IMR-90 (cell line): Measurements from ENCODE around the gene MFAP2. TPM values are rescaled to one million over a fixed set of nuclear protein-coding genes. Genes with fewer than 3 reads are reported as not detected.

Experiments
- ATAC-seq: fragments of 200-7000 bp; cut with Tn5 transposase; 2 replicates; pipeline ENCODE4 v1.9.1; 2020; ENCODE audit warnings: low read depth, mild to moderate bottlenecking, moderate library complexity
- BruUV-seq: library from RNA; stranded (reverse); fragments of 400-500 nt; replicated peaks from 2 replicates; lab custom pipeline; 2021; lab: Mats Ljungman, UMichigan
- CTCF ChIA-PET: fragments of 300-600 bp; formaldehyde crosslinking; extraction: SDS; loops from one replicate; lab custom pipeline; 2021; ENCODE audit warnings: antibody characterized with exemption; lab: Yijun Ruan, JAX
- POLR2A ChIA-PET: fragments of 300-600 bp; sonication (Branson Sonifier 250); formaldehyde crosslinking; loops from one replicate; lab custom pipeline; 2022; ENCODE audit warnings: antibody characterized with exemption; ENCODE audit not compliant: unreplicated experiment; lab: Charles Lee
- DNase-seq: peaks from one replicate; pipeline ENCODE4 v3.0.0; 2013
- H2AFZ ChIP-seq: replicated peaks from 2 replicates; pipeline ENCODE3; 2013; ENCODE audit warnings: low read length, mild to moderate bottlenecking; ENCODE audit not compliant: poor library complexity
- H2AK5ac ChIP-seq: 2 replicates; pipeline ENCODE4 v1.6.1; 2013; ENCODE audit warnings: low read depth, low read length, inconsistent platforms
- H2AK9ac ChIP-seq: replicated peaks from 2 replicates; pipeline ENCODE3; 2013; ENCODE audit warnings: mild to moderate bottlenecking, low read depth, low read length, moderate library complexity; ENCODE audit not compliant: poor library complexity
- H2BK120ac ChIP-seq: 2 replicates; pipeline ENCODE4 v1.6.1; 2013; ENCODE audit warnings: low read depth, low read length, inconsistent platforms
- H2BK15ac ChIP-seq: 3 replicates; pipeline ENCODE4 v1.6.1; 2013; ENCODE audit warnings: low read depth, low read length, inconsistent platforms
- H2BK20ac ChIP-seq: 2 replicates; pipeline ENCODE4 v1.6.1; 2013; ENCODE audit warnings: low read depth, mild to moderate bottlenecking, inconsistent platforms, low read length, moderate library complexity
- H2BK5ac ChIP-seq: 2 replicates; pipeline ENCODE4 v1.6.1; 2013; ENCODE audit warnings: mild to moderate bottlenecking, low read depth, low read length, inconsistent platforms; ENCODE audit not compliant: poor library complexity, severe bottlenecking
- H3K14ac ChIP-seq: replicated peaks from 2 replicates; pipeline ENCODE4 v1.6.1; 2013; ENCODE audit warnings: low read depth, low read length, inconsistent platforms
- H3K18ac ChIP-seq: 2 replicates; pipeline ENCODE4 v1.6.1; 2013; ENCODE audit warnings: low read depth, low read length, control low read depth
- H3K23ac ChIP-seq: 2 replicates; pipeline ENCODE4 v1.6.1; 2013; ENCODE audit warnings: low read depth, low read length, inconsistent platforms
- H3K27ac ChIP-seq: 2 replicates; pipeline ENCODE4 v1.5.1; 2013; ENCODE audit warnings: mild to moderate bottlenecking, control low read depth, low read length; ENCODE audit not compliant: insufficient read depth
- H3K27me3 ChIP-seq: 2 replicates; pipeline ENCODE4 v1.6.1; 2013; ENCODE audit warnings: low read length; ENCODE audit not compliant: control insufficient read depth, insufficient read depth
- H3K36me3 ChIP-seq: 2 replicates; pipeline ENCODE4 v1.6.1; 2013; ENCODE audit warnings: low read length, mixed read lengths; ENCODE audit not compliant: control insufficient read depth, insufficient read depth
- H3K4ac ChIP-seq: 2 replicates; pipeline ENCODE4 v1.6.1; 2013; ENCODE audit warnings: low read depth, low read length, inconsistent platforms
- H3K4me1 ChIP-seq: 2 replicates; pipeline ENCODE4 v1.6.1; 2013; ENCODE audit warnings: low read length, mixed read lengths; ENCODE audit not compliant: control insufficient read depth, insufficient read depth
- H3K4me2 ChIP-seq: 2 replicates; pipeline ENCODE4 v1.6.1; 2013; ENCODE audit warnings: low read depth, mild to moderate bottlenecking, control low read depth, low read length, moderate library complexity
- H3K4me3 ChIP-seq: 2 replicates; pipeline ENCODE4 v1.5.1; 2013; ENCODE audit warnings: low read depth, mild to moderate bottlenecking, control low read depth, low read length, moderate library complexity; ENCODE audit not compliant: insufficient read depth
- H3K56ac ChIP-seq: 2 replicates; pipeline ENCODE4 v1.6.1; 2013; ENCODE audit warnings: low read length, inconsistent platforms; ENCODE audit not compliant: insufficient read depth; ENCODE audit errors: extremely low read depth
- H3K79me1 ChIP-seq, 2 experiments: 2 replicates each; pipeline ENCODE4 v1.6.1; 2013; ENCODE audit warnings: low read length in 2 of 2, inconsistent platforms in 1 of 2, low read depth in 1 of 2
- H3K9ac ChIP-seq: 2 replicates; pipeline ENCODE4 v1.6.1; 2013; ENCODE audit warnings: low read depth, low read length, control low read depth
- H3K9me1 ChIP-seq: 2 replicates; pipeline ENCODE4 v1.6.1; 2013; ENCODE audit warnings: low read length, inconsistent platforms; ENCODE audit not compliant: insufficient read depth
- H3K9me3 ChIP-seq: 2 replicates; pipeline ENCODE4 v1.6.1; 2013; ENCODE audit warnings: low read length; ENCODE audit not compliant: control insufficient read depth, insufficient read depth
- H4K20me1 ChIP-seq: 2 replicates; pipeline ENCODE4 v1.6.1; 2013; ENCODE audit warnings: low read length, inconsistent platforms; ENCODE audit not compliant: insufficient read depth
- H4K5ac ChIP-seq: 2 replicates; pipeline ENCODE4 v1.6.1; 2013; ENCODE audit warnings: mild to moderate bottlenecking, low read depth, low read length, control low read depth
- H4K8ac ChIP-seq, 2 experiments: 2 replicates each; pipeline ENCODE4 v1.6.1; 2013; ENCODE audit warnings: low read depth in 2 of 2, low read length in 2 of 2, control low read depth in 1 of 2, inconsistent platforms in 1 of 2
- H4K91ac ChIP-seq: 2 replicates; pipeline ENCODE4 v1.6.1; 2013; ENCODE audit warnings: low read depth, low read length, inconsistent platforms; ENCODE audit not compliant: insufficient read depth
- BHLHE40 ChIP-seq: fragments of 150-350 bp; IDR thresholded peaks from 2 replicates; pipeline ENCODE4 v1.6.1; 2016; ENCODE audit warnings: mild to moderate bottlenecking, low read depth, low read length
- CHD1 ChIP-seq: IDR thresholded peaks from 2 replicates; pipeline ENCODE4 v1.6.1; 2012; ENCODE audit warnings: low read depth, low read length, improper control_type of control experiment
- ELK1 ChIP-seq: fragments of 150-350 bp; IDR thresholded peaks from 2 replicates; pipeline ENCODE4 v1.6.1; 2016; ENCODE audit warnings: low read depth, mild to moderate bottlenecking, low read length, moderate library complexity, borderline replicate concordance
- MAZ ChIP-seq: IDR thresholded peaks from 2 replicates; pipeline ENCODE4 v1.6.1; 2012; ENCODE audit warnings: low read depth, mild to moderate bottlenecking, low read length, improper control_type of control experiment, moderate library complexity, borderline replicate concordance
- NFE2L2 ChIP-seq: fragments of 150-350 bp; IDR thresholded peaks from 2 replicates; pipeline ENCODE4 v1.6.1; 2016; ENCODE audit warnings: low read depth, mild to moderate bottlenecking, low read length
- RAD21 ChIP-seq: IDR thresholded peaks from 2 replicates; pipeline ENCODE4 v1.6.1; 2012; ENCODE audit warnings: low read length, improper control_type of control experiment
- RFX5 ChIP-seq: IDR thresholded peaks from 2 replicates; pipeline ENCODE4 v1.8.0; 2012; ENCODE audit warnings: low read depth, mild to moderate bottlenecking, low read length, moderate library complexity
- SMC3 ChIP-seq: fragments of 150-350 bp; IDR thresholded peaks from 2 replicates; pipeline ENCODE4 v1.6.1; 2016; ENCODE audit warnings: low read depth, mild to moderate bottlenecking, antibody characterized with exemption, low read length, moderate library complexity
- WGBS, 2 experiments: methylation state at CpG; one replicate each; pipeline versions ENCODE4 v1.1.5 to v1.1.7; 2013; ENCODE audit warnings: missing lambda C conversion rate in 2 of 2; ENCODE audit not compliant: insufficient read length in 1 of 2; ENCODE audit errors: extremely low coverage in 2 of 2; 5-methylcytosine and 5-hydroxymethylcytosine counted together
- dilution Hi-C: fragments of 300-500 bp; cut with HindIII; formaldehyde crosslinking; loops from one replicate; pipeline ENCODE4 v1.14.3; 2018; ENCODE audit warnings: low sequenced_read_pairs; ENCODE audit not compliant: unreplicated experiment
- in situ Hi-C: fragments of 300-500 bp; cut with MboI; formaldehyde crosslinking; loops from 3 replicates; pipeline ENCODE4 v1.14.3; 2019; ENCODE audit warnings: low sequenced_read_pairs, inconsistent platforms, mixed read lengths
- intact Hi-C: fragments of 100-400 bp; cut with micrococcal nuclease; formaldehyde crosslinking; loops from 2 replicates; pipeline ENCODE4 v1.10.0; 2022
- polyA plus RNA-seq, 3 experiments: library from polyadenylated mRNA; depleted of rRNA; stranded (reverse); fragments of >200 nt; gene quantifications; 2 replicates each; pipeline ENCODE4 v1.2.3, GENCODE V29; 2012; ENCODE audit warnings: low replicate concordance in 1 of 3
- total RNA-seq: library from RNA; depleted of rRNA; stranded (reverse); fragments of >200 nt; gene quantifications from 2 replicates; pipeline ENCODE4 v1.2.3, GENCODE V29; 2012

MFAP2 gene
- total and polyA plus RNA-seq, 2 of the 4 experiments (the other 2 are of a cell fraction): 3.9 to 13.9 TPM

DNA sequence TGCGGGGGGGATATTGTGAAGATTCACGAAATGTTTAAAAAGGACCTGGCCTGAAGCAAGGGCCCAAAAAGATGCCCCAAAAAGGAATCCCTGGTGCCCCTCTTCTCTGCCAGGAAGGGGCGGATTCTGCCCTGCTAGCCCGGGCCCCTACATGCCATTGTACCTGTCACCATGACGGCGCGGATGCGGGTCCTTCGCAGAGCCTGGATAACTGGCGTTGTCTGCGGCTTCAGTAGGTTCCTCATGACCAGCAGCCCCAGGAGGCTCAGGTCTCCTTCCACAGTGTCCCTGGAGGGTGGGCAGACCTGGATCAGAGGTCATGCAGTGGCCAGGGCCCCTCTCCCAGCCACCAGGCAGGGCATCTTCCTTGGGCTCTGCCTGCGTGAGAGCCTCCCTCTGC lies 11.2 kb upstream of the MFAP2 start:
- Histone ChIP-seq H2AK5ac (no peak overlapping the region), H3K4me3 (no peak overlapping the region)
- intact Hi-C loops: no loop called here

More for the DNA sequence above, 11.2 kb upstream of the MFAP2 start:
- no peak overlapping the region for H2AK9ac ChIP-seq
- ATAC-seq (no peak), DNase-seq (no peak)
- no peaks in the 10 kb centered on the region for H3K79me1 ChIP-seq
- dilution Hi-C loops (no loop called here), in situ Hi-C loops (no loop called here)
- no peak overlapping the region for H4K91ac ChIP-seq
- H3K9me3 ChIP-seq: no peaks in the 10 kb centered on the region
- no peak overlapping the region for H2BK20ac ChIP-seq
- H3K27me3 ChIP-seq: no peaks in the 10 kb centered on the region
- H4K20me1 ChIP-seq: no peaks in the 10 kb centered on the region
- POLR2A ChIA-PET: no interaction called here
- H3K9ac ChIP-seq: no peak overlapping the region
- WGBS, 2 experiments: 97% methylated on average over 11 of the region's 12 CpGs; no CpG with 5 or more reads in 1 of the 2 experiments
- H3K56ac ChIP-seq: no peak overlapping the region
- no peak overlapping the region for H2BK120ac ChIP-seq
- H2BK5ac ChIP-seq: no peak overlapping the region
- H3K9me1 ChIP-seq: no peaks in the 10 kb centered on the region
- H3K27ac ChIP-seq: no peak overlapping the region
- no TSS peak for BruUV-seq
- no peak overlapping the region for H4K8ac ChIP-seq
- H2BK15ac ChIP-seq: no peak overlapping the region
- CTCF ChIA-PET: no interaction called here
- H3K4ac ChIP-seq: no peak overlapping the region
- H4K5ac ChIP-seq: no peak overlapping the region
- peaks cover 13% of the 10 kb centered on the region for H3K36me3 ChIP-seq
- H3K14ac ChIP-seq: no peak overlapping the region
- TF ChIP-seq CHD1 (no peak), ELK1 (no peak), RFX5 (no peak), SMC3 (no peak), BHLHE40 (no peak), MAZ (no peak), NFE2L2 (no peak), RAD21 (no peak)
- H3K4me1 ChIP-seq: no peaks in the 10 kb centered on the region
- no peak overlapping the region for H2AFZ ChIP-seq
- H3K23ac ChIP-seq: no peak overlapping the region
- no peak overlapping the region for H3K4me2 ChIP-seq
- no peak overlapping the region for H3K18ac ChIP-seq
